HCT116 (cell line): ENCODE results near the gene PCDHA3. TPM values are rescaled to one million over a fixed set of nuclear protein-coding genes. Genes with fewer than 3 reads are reported as not detected.

ENCODE experiments used
- ATAC-seq: fragments of 200-7000 bp; cut with Tn5 transposase; 2 replicates; pipeline ENCODE4 v1.9.1; 2020; ENCODE audit warnings: mild to moderate bottlenecking, moderate library complexity
- BruUV-seq: library from RNA; stranded (reverse); fragments of 400-500 nt; replicated peaks from 2 replicates; lab custom pipeline; 2021; lab: Mats Ljungman, UMichigan
- CTCF ChIA-PET: fragments of 300-600 bp; sonication (Branson Sonifier 250); formaldehyde crosslinking; loops from one replicate; lab custom pipeline; 2021; ENCODE audit warnings: antibody characterized with exemption; lab: Charles Lee
- POLR2A ChIA-PET: fragments of 300-600, 350-600 bp; sonication (Branson Sonifier 250); formaldehyde crosslinking; loops from one replicate; lab custom pipeline; 2021; ENCODE audit warnings: antibody characterized with exemption; lab: Charles Lee
- RAD21 ChIA-PET, 2 experiments: fragments of 300-600 bp; sonication (Branson Sonifier 250); formaldehyde crosslinking; loops; one replicate each; lab custom pipeline; 2023; ENCODE audit warnings: low total read pairs in 2 of 2; ENCODE audit not compliant: uncharacterized antibody in 2 of 2, unreplicated experiment in 2 of 2, low non-redundant PET in 1 of 2; lab: Charles Lee
- DNase-seq: peaks from one replicate; pipeline ENCODE4 v3.0.0-alpha.2; 2010; ENCODE audit warnings: low read depth, low spot score
- H2AFZ ChIP-seq: fragments of 200-600 bp; shearing (Covaris generic), sonication (generic); 2 replicates; pipeline ENCODE4 v1.6.1; 2017; ENCODE audit warnings: low read depth, mixed run types, mixed read lengths, antibody characterized with exemption, low read length; ENCODE audit not compliant: poor library complexity, severe bottlenecking
- H3K27ac ChIP-seq: 2 replicates; pipeline ENCODE4 v1.5.1; 2012; ENCODE audit warnings: low read depth, low read length
- H3K27me3 ChIP-seq: fragments of 200-600 bp; sonication (generic); 2 replicates; pipeline ENCODE4 v1.6.1; 2016; ENCODE audit warnings: mixed run types, low read length, mixed read lengths; ENCODE audit not compliant: insufficient read depth
- H3K36me3 ChIP-seq, 2 experiments: fragments of 200-500 bp in 1 of 2; fragments of 200-600 bp in 1 of 2; sonication (Bioruptor generic) in 1 of 2; sonication (generic) in 1 of 2; 2 replicates each; pipeline versions ENCODE4 v1.5.1 to v1.6.1; 2014 to 2016; ENCODE audit warnings: low read length in 2 of 2, inconsistent platforms in 1 of 2, mixed read lengths in 1 of 2, mixed run types in 1 of 2; ENCODE audit not compliant: insufficient read depth in 2 of 2, control insufficient read depth in 1 of 2
- H3K4me1 ChIP-seq, 2 experiments: fragments of 200-600 bp in 1 of 2; sonication (generic) in 1 of 2; 2 replicates each; pipeline versions ENCODE4 v1.5.1 to v1.6.1; 2012 to 2017; ENCODE audit warnings: low read length in 2 of 2, inconsistent platforms in 1 of 2, mild to moderate bottlenecking in 1 of 2, mixed read lengths in 1 of 2, mixed run types in 1 of 2, moderate library complexity in 1 of 2; ENCODE audit not compliant: insufficient read depth in 2 of 2, control insufficient read depth in 1 of 2
- H3K4me2 ChIP-seq: fragments of 200-600 bp; sonication (generic); 2 replicates; pipeline ENCODE4 v1.6.1; 2017; ENCODE audit warnings: mixed run types, low read length, mixed read lengths
- H3K4me3 ChIP-seq, 2 experiments: fragments of 200-600 bp in 1 of 2; sonication (generic) in 1 of 2; replicated peaks in 1 of 2; 2 replicates each; pipeline ENCODE4 v1.5.1; 2011 to 2016; ENCODE audit warnings: low read length in 2 of 2, control low read depth in 1 of 2, low read depth in 1 of 2, mild to moderate bottlenecking in 1 of 2, mixed read lengths in 1 of 2, mixed run types in 1 of 2
- H3K79me2 ChIP-seq: fragments of 200-600 bp; sonication (generic); 2 replicates; pipeline ENCODE4 v1.6.1; 2017; ENCODE audit warnings: mild to moderate bottlenecking, mixed run types, low read length, moderate library complexity, mixed read lengths; ENCODE audit not compliant: insufficient read depth
- H3K9ac ChIP-seq: fragments of 200-600 bp; sonication (generic); 2 replicates; pipeline ENCODE4 v1.6.1; 2016; ENCODE audit warnings: low read length, mixed read lengths
- H3K9me2 ChIP-seq: fragments of 200-600 bp; sonication (generic), shearing (Covaris generic); 2 replicates; pipeline ENCODE4 v1.6.1; 2017; ENCODE audit warnings: mixed run types, mild to moderate bottlenecking, moderate library complexity; ENCODE audit not compliant: insufficient read depth
- H3K9me3 ChIP-seq, 2 experiments: fragments of 200-500 bp in 1 of 2; fragments of 200-600 bp in 1 of 2; sonication (Bioruptor generic) in 1 of 2; sonication (generic) in 1 of 2; 2 replicates each; pipeline ENCODE4 v1.6.1; 2014 to 2017; ENCODE audit warnings: low read length in 2 of 2, mixed read lengths in 2 of 2, inconsistent platforms in 1 of 2, low read depth in 1 of 2, mild to moderate bottlenecking in 1 of 2, mixed run types in 1 of 2, moderate library complexity in 1 of 2; ENCODE audit not compliant: control insufficient read depth in 1 of 2, insufficient read depth in 1 of 2
- H4K20me1 ChIP-seq: fragments of 200-600 bp; sonication (generic), shearing (Covaris generic); 2 replicates; pipeline ENCODE4 v1.6.1; 2017; ENCODE audit warnings: mixed run types, mild to moderate bottlenecking, moderate library complexity; ENCODE audit not compliant: insufficient read depth
- EGR1 ChIP-seq: IDR thresholded peaks from 2 replicates; pipeline ENCODE4 v1.6.1; 2012; ENCODE audit warnings: low read depth
- ELF1 ChIP-seq: IDR thresholded peaks from 2 replicates; pipeline ENCODE4 v1.6.1; 2012; ENCODE audit warnings: low read depth, borderline replicate concordance
- EZH2 ChIP-seq: fragments of 200-600 bp; sonication (generic); IDR thresholded peaks from 2 replicates; pipeline ENCODE4 v1.6.1; 2017; ENCODE audit warnings: antibody characterized with exemption, mixed run types
- EZH2phosphoT487 ChIP-seq: fragments of 200-600 bp; IDR thresholded peaks from 2 replicates; pipeline ENCODE4 v1.6.1; 2018; ENCODE audit warnings: antibody characterized with exemption, borderline replicate concordance
- POLR2A ChIP-seq: IDR thresholded peaks from 2 replicates; pipeline ENCODE4 v1.7.0; 2011; ENCODE audit warnings: borderline replicate concordance; ENCODE audit not compliant: insufficient read depth, insufficient read length; ENCODE audit errors: extremely low read depth
- POLR2AphosphoS5 ChIP-seq: IDR thresholded peaks from 2 replicates; pipeline ENCODE4 v1.6.1; 2011; ENCODE audit warnings: mild to moderate bottlenecking, low read depth, low read length, moderate library complexity
- RAD21 ChIP-seq: IDR thresholded peaks from 2 replicates; pipeline ENCODE4 v1.6.1; 2012; ENCODE audit warnings: low read depth, mild to moderate bottlenecking
- ZNF274 ChIP-seq: fragments of 200-500 bp; sonication (Bioruptor generic); IDR thresholded peaks from 2 replicates; pipeline ENCODE4 v1.6.1; 2014; ENCODE audit warnings: mild to moderate bottlenecking, low read depth, low read length, inconsistent platforms
- intact Hi-C: fragments of 100-400 bp; cut with micrococcal nuclease; formaldehyde crosslinking; loops from 2 replicates; pipeline ENCODE4 v1.10.0; 2022
- total RNA-seq: library from RNA; stranded (reverse); gene quantifications from one replicate; pipeline ENCODE4 v1.2.1, GENCODE V29; 2021; ENCODE audit not compliant: unreplicated experiment

Gene PCDHA3
- total RNA-seq, 1 experiment from 2014 or later = not detected

DNA sequence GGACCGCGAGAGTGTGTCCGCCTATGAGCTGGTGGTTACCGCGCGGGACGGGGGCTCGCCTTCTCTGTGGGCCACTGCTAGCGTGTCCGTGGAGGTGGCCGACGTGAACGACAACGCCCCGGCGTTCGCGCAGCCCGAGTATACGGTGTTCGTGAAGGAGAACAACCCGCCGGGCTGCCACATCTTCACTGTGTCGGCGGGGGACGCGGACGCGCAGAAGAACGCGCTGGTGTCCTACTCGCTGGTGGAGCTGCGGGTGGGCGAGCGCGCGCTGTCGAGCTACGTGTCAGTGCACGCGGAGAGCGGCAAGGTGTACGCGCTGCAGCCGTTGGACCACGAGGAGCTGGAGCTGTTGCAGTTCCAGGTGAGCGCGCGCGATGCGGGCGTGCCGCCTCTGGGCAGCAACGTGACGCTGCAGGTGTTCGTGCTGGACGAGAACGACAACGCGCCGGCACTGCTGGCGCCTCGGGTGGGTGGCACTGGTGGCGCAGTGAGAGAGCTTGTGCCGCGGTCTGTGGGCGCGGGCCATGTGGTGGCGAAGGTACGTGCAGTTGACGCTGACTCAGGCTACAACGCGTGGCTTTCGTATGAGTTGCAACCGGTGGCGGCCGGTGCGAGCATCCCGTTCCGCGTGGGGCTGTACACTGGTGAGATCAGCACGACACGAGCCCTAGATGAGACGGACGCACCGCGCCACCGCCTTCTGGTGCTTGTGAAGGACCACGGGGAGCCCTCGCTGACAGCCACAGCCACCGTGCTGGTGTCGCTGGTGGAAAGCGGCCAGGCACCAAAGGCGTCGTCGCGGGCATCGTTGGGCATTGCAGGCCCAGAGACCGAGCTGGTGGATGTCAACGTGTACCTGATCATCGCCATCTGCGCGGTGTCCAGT is 35.0 kb downstream of the PCDHA3 start:
- H3K27me3 ChIP-seq = no peaks in the 10 kb centered on the region
- ATAC-seq = no peak
- H3K79me2 ChIP-seq = no peaks in the 10 kb centered on the region
- no peak for DNase-seq
- intact Hi-C loops = no loop called here
- TF ChIP-seq EZH2 (no peak), POLR2AphosphoS5 (no peak), EZH2phosphoT487 (no peak), ZNF274 (no peak), RAD21 (no peak), POLR2A (no peak), EGR1 (no peak), ELF1 (no peak)
- no peak overlapping the region for H3K9ac ChIP-seq
- no peaks in the 10 kb centered on the region; a peak in 1 of 4 replicates for H3K9me3 ChIP-seq
- POLR2A ChIA-PET = no interaction called here
- CTCF ChIA-PET = no interaction called here
- RAD21 ChIA-PET = no interaction called here
- no peaks in the 10 kb centered on the region for H4K20me1 ChIP-seq
- no peak overlapping the region for H3K4me2 ChIP-seq
- no TSS peak for BruUV-seq
- H3K36me3 ChIP-seq = no peaks in the 10 kb centered on the region
- no peak overlapping the region for H2AFZ ChIP-seq
- no peak overlapping the region for H3K27ac ChIP-seq
- no peaks in the 10 kb centered on the region for H3K9me2 ChIP-seq
- no peaks in the 10 kb centered on the region for H3K4me1 ChIP-seq
- no peak overlapping the region for H3K4me3 ChIP-seq
